ENCODE measurements around the gene BFSP1. TPM values are rescaled to one million over a fixed set of nuclear protein-coding genes. Genes with fewer than 3 reads are reported as not detected.

Gene BFSP1
- total and polyA plus RNA-seq, 2 donors (not counting 1 experiment from before 2014, with no cell fraction given) = 1.5 to 2.3 TPM

- no peak overlapping the region for H3K9ac ChIP-seq (ENCODE audit: insufficient read depth, low read length)
- H3K36me3 ChIP-seq (ENCODE audit: control insufficient read depth, insufficient read depth, low read length) = no peaks in the 10 kb centered on the region
- no peak overlapping the region for H3K27ac ChIP-seq (ENCODE audit: insufficient read depth, low read length)
- TF ChIP-seq EZH2 (IDR thresholded peaks at IDR 0.05; ENCODE audit: low read length, missing control alignments) = no peak
- no peak for TF ChIP-seq CTCF (conservative IDR thresholded peaks at IDR 0.05 in 1 of 2, IDR thresholded peaks at IDR 0.05 in 1 of 2; ENCODE audit: low read depth in 1 of 2, low read length in 2 of 2)
- DNase-seq (ENCODE audit: low read depth in 2 of 2) = no peak
- H3K27me3 ChIP-seq (ENCODE audit: control insufficient read depth, insufficient read depth, low read length) = peaks cover 11% of the 10 kb centered on the region
- H2AFZ ChIP-seq (ENCODE audit: low read length) = no peak overlapping the region
- no peak overlapping the region for H3K4me2 ChIP-seq (ENCODE audit: extremely low read depth, insufficient read depth, low read length)
- H3K79me2 ChIP-seq (ENCODE audit: control insufficient read depth, insufficient read depth, low read length) = no peaks in the 10 kb centered on the region
- H3K9me3 ChIP-seq (ENCODE audit: control insufficient read depth, insufficient read depth, low read depth, low read length) = no peaks in the 10 kb centered on the region
- H3K4me3 ChIP-seq (replicated peaks in 1 of 4; ENCODE audit: control extremely low read depth in 1 of 4, insufficient read depth in 1 of 4, low read depth in 3 of 4, low read length in 4 of 4) = no peak overlapping the region
- H4K20me1 ChIP-seq (ENCODE audit: control insufficient read depth, extremely low read depth, insufficient read depth, low read length) = no peaks in the 10 kb centered on the region
- no peaks in the 10 kb centered on the region for H3K4me1 ChIP-seq (ENCODE audit: control insufficient read depth, extremely low read depth, insufficient read depth, low read length)
Measured at GRCh38 chr20:17453592-17453991, 77.6 kb downstream of the BFSP1 start.

- Histone ChIP-seq H3K79me2 (ENCODE audit: control insufficient read depth, insufficient read depth, low read length) (no peaks in the 10 kb centered on the region), H3K27me3 (ENCODE audit: control insufficient read depth, insufficient read depth, low read length) (peaks cover 11% of the 10 kb centered on the region), H3K36me3 (ENCODE audit: control insufficient read depth, insufficient read depth, low read length) (no peaks in the 10 kb centered on the region), H3K4me2 (ENCODE audit: extremely low read depth, insufficient read depth, low read length) (no peak overlapping the region), H3K27ac (ENCODE audit: insufficient read depth, low read length) (no peak overlapping the region), H2AFZ (ENCODE audit: low read length) (no peak overlapping the region), H3K9me3 (ENCODE audit: control insufficient read depth, insufficient read depth, low read depth, low read length) (no peaks in the 10 kb centered on the region), H3K4me1 (ENCODE audit: control insufficient read depth, extremely low read depth, insufficient read depth, low read length) (no peaks in the 10 kb centered on the region), H4K20me1 (ENCODE audit: control insufficient read depth, extremely low read depth, insufficient read depth, low read length) (no peaks in the 10 kb centered on the region), H3K9ac (ENCODE audit: insufficient read depth, low read length) (no peak overlapping the region), H3K4me3 (replicated peaks in 1 of 4; ENCODE audit: control extremely low read depth in 1 of 4, insufficient read depth in 1 of 4, low read depth in 3 of 4, low read length in 4 of 4) (no peak overlapping the region)
- no peak for DNase-seq (ENCODE audit: low read depth in 2 of 2)
- TF ChIP-seq CTCF (conservative IDR thresholded peaks at IDR 0.05 in 1 of 2, IDR thresholded peaks at IDR 0.05 in 1 of 2; ENCODE audit: low read depth in 1 of 2, low read length in 2 of 2) (no peak), EZH2 (IDR thresholded peaks at IDR 0.05; ENCODE audit: low read length, missing control alignments) (no peak)
Measured at GRCh38 chr20:17452441-17452840, 78.7 kb downstream of the BFSP1 start.

- no peak for TF ChIP-seq CTCF (conservative IDR thresholded peaks at IDR 0.05 in 1 of 2, IDR thresholded peaks at IDR 0.05 in 1 of 2; ENCODE audit: low read depth in 1 of 2, low read length in 2 of 2)
- TF ChIP-seq EZH2 (IDR thresholded peaks at IDR 0.05; ENCODE audit: low read length, missing control alignments) = no peak
- H3K36me3 ChIP-seq (ENCODE audit: control insufficient read depth, insufficient read depth, low read length) = no peaks in the 10 kb centered on the region
Measured at GRCh38 chr20:17449031-17449430, 82.1 kb downstream of the BFSP1 start.

More at GRCh38 chr20:17449031-17449430, 82.1 kb downstream of the BFSP1 start:
- no peak overlapping the region for H3K4me2 ChIP-seq (ENCODE audit: extremely low read depth, insufficient read depth, low read length)
- no peak overlapping the region for H3K27ac ChIP-seq (ENCODE audit: insufficient read depth, low read length)
- H3K79me2 ChIP-seq (ENCODE audit: control insufficient read depth, insufficient read depth, low read length) = no peaks in the 10 kb centered on the region
- no peak overlapping the region for H3K4me3 ChIP-seq (replicated peaks in 1 of 4; ENCODE audit: control extremely low read depth in 1 of 4, insufficient read depth in 1 of 4, low read depth in 3 of 4, low read length in 4 of 4)
- H3K9ac ChIP-seq (ENCODE audit: insufficient read depth, low read length) = no peak overlapping the region
- no peak overlapping the region for H2AFZ ChIP-seq (ENCODE audit: low read length)
- no peak for DNase-seq (ENCODE audit: low read depth in 2 of 2)
- H3K9me3 ChIP-seq (ENCODE audit: control insufficient read depth, insufficient read depth, low read depth, low read length) = no peaks in the 10 kb centered on the region
- no peaks in the 10 kb centered on the region for H3K4me1 ChIP-seq (ENCODE audit: control insufficient read depth, extremely low read depth, insufficient read depth, low read length)
- no peaks in the 10 kb centered on the region for H4K20me1 ChIP-seq (ENCODE audit: control insufficient read depth, extremely low read depth, insufficient read depth, low read length)
- H3K27me3 ChIP-seq (ENCODE audit: control insufficient read depth, insufficient read depth, low read length) = peaks cover 16% of the 10 kb centered on the region

Data from fibroblast of lung (primary cell).